Brain pericyte (primary cell): ENCODE results near the gene MITF.

Experiments
- DNase-seq: peaks from one replicate; pipeline ENCODE4 v3.0.0-alpha.2; 2012; ENCODE audit warnings: low read depth, low spot score

MITF gene

GRCh38 chr3:69838217-69838616, 99.0 kb downstream of the MITF start:
- peak; percentile 67 for DNase-seq

GRCh38 chr3:69838696-69839515, 99.6 kb downstream of the MITF start:
- no peak for DNase-seq

- DNase-seq, result no peak
These were observed 103.1 kb downstream of the MITF start for GRCh38 chr3:69842351-69842750.

- DNase-seq, result no peak
These were observed 103.5 kb downstream of the MITF start for GRCh38 chr3:69842789-69843188.

GRCh38 chr3:69844706-69845105, 105.4 kb downstream of the MITF start:
- no peak for DNase-seq

GRCh38 chr3:69847303-69847702, 108.0 kb downstream of the MITF start:
- no peak for DNase-seq

- no peak for DNase-seq
These were observed 108.8 kb downstream of the MITF start for GRCh38 chr3:69848113-69848512.

GRCh38 chr3:69850849-69851248, 111.6 kb downstream of the MITF start:
- no peak for DNase-seq

- DNase-seq, result no peak
These were observed 113.8 kb downstream of the MITF start for GRCh38 chr3:69853027-69853426.

- DNase-seq, result no peak
These were observed 116.3 kb downstream of the MITF start for GRCh38 chr3:69855436-69856162.

GRCh38 chr3:69856965-69857705, 117.9 kb downstream of the MITF start:
- no peak for DNase-seq

GRCh38 chr3:69861556-69861955, 122.3 kb downstream of the MITF start:
- DNase-seq, result no peak

- no peak for DNase-seq
These were observed 124.9 kb downstream of the MITF start for GRCh38 chr3:69864141-69864540.

GRCh38 chr3:69864766-69865165, 125.5 kb downstream of the MITF start:
- DNase-seq, result no peak

- DNase-seq, result no peak
These were observed 126.8 kb downstream of the MITF start for GRCh38 chr3:69865925-69866679.

- no peak for DNase-seq
These were observed 127.9 kb downstream of the MITF start for GRCh38 chr3:69866988-69867720.

- no peak for DNase-seq
These were observed 128.8 kb downstream of the MITF start for GRCh38 chr3:69867941-69868505.

GRCh38 chr3:69868841-69869420, 129.7 kb downstream of the MITF start:
- DNase-seq, result no peak

GRCh38 chr3:69869643-69870042, 130.4 kb downstream of the MITF start:
- no peak for DNase-seq

- DNase-seq, result no peak
These were observed 132.0 kb downstream of the MITF start for GRCh38 chr3:69871251-69871650.
